ENCODE results near the gene IGSF9B. TPM values are rescaled to one million over a fixed set of nuclear protein-coding genes. Genes with fewer than 3 reads are reported as not detected.

Gene IGSF9B
- total RNA-seq, 4 donors from 2014 or later, result 6.6 to 15.0 (median 9.5) TPM

DNA sequence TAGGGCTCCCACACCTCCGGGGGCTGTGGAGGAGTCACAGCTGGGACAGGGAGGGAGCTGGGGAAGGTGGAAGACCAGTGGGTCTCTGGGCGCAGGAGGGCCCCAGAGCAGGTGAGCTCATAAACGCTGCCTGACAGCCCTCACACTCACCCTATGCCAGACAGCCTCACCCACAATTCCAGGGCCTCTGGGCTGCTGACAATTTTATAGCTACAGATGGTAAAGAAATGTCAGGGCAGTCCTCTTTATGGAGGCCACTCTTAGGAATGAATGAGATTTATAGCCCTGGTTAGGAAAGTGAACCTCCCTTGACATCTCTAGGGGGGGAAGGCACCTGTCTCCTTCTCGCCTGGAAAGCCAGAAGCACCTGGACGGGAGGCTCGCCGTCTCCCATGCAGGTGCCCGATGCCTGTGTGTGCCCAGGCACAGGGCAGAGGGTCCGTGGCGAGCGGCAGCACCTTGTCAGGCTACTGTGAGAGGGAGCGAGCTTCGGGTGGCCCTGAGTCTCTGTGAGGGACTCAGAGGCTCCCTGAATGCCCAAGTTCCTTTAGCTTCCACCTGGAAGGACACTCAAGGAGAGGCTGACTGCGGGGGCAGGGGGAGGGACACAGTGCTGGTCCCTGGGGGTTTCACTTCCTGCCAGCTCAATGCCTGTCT, 39.9 kb downstream of the IGSF9B start:
- Histone ChIP-seq H3K9me3 (no peaks in the 10 kb centered on the region), H3K27ac (no peak overlapping the region), H3K36me3 (peaks cover 9% of the 10 kb centered on the region), H3K4me1 (no peaks in the 10 kb centered on the region), H3K27me3 (peaks cover 18% of the 10 kb centered on the region), H3K4me3 (no peak overlapping the region)
- no peak for DNase-seq (ENCODE audit: low spot score in 2 of 2)
- TF ChIP-seq, protein P1, sequence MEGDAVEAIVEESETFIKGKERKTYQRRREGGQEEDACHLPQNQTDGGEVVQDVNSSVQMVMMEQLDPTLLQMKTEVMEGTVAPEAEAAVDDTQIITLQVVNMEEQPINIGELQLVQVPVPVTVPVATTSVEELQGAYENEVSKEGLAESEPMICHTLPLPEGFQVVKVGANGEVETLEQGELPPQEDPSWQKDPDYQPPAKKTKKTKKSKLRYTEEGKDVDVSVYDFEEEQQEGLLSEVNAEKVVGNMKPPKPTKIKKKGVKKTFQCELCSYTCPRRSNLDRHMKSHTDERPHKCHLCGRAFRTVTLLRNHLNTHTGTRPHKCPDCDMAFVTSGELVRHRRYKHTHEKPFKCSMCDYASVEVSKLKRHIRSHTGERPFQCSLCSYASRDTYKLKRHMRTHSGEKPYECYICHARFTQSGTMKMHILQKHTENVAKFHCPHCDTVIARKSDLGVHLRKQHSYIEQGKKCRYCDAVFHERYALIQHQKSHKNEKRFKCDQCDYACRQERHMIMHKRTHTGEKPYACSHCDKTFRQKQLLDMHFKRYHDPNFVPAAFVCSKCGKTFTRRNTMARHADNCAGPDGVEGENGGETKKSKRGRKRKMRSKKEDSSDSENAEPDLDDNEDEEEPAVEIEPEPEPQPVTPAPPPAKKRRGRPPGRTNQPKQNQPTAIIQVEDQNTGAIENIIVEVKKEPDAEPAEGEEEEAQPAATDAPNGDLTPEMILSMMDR (IDR thresholded peaks at IDR 0.05), result no peak
- WGBS, result 74% methylated on average over 8 of the region's 14 CpGs

DNA sequence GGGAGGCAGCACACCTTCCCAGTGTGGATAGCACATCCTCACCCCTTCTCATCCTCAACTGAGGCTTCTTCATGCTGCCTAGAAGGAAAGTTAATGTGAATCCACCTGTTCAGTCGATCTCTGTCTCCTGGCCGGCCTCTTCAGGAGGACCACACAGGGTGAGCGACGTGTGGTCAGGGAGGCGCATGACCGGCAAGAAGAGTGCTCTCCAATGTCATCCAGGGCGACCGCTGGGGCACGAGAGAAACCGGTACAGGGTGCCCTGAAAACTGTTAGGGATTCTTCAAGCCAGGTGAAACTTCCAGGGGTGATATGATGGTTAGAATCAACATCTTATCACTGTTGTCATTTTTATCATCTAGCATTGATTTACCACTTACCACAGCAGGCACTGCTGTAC, 43.0 kb downstream of the IGSF9B start:
- H3K4me3 ChIP-seq, result no peak overlapping the region
- no peaks in the 10 kb centered on the region for H3K36me3 ChIP-seq
- TF ChIP-seq POLR2AphosphoS5 (IDR thresholded peaks at IDR 0.05) (no peak), EP300 (IDR thresholded peaks at IDR 0.05) (no peak), POLR2A (IDR thresholded peaks at IDR 0.05) (no peak)
- TF ChIP-seq, protein P1 (IDR thresholded peaks at IDR 0.05), result no peak
- H3K27ac ChIP-seq, result no peak overlapping the region
- no peak for DNase-seq (ENCODE audit: low spot score in 2 of 2)
- WGBS, result 87% methylated on average over 10 of the region's 10 CpGs
- no peaks in the 10 kb centered on the region for H3K9me3 ChIP-seq
- peaks cover 9% of the 10 kb centered on the region for H3K27me3 ChIP-seq
- no peaks in the 10 kb centered on the region for H3K4me1 ChIP-seq

DNA sequence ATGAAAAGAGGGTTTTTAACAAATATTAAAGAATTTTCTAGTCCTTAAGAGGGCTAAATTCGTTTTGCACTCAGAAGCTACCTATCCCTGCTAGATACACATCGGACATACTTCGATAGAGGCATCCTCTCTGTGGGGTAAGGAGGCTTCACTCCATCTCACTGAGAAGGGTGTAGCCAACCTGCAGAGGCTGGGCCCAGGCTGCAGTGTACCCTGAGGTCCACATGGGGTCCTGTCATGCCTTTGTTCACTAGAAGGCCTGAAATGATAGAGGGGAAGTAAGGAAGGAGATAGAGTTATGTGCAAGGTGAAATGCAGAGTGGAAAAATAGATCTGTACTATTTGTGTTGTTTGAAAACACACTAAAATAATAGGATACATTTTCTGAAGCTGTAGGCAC, 45.6 kb downstream of the IGSF9B start:
- H3K4me3 ChIP-seq, result no peak overlapping the region
- TF ChIP-seq, protein P1 (IDR thresholded peaks at IDR 0.05), result no peak
- no peak for TF ChIP-seq EP300 (IDR thresholded peaks at IDR 0.05)
- no peak for TF ChIP-seq POLR2A (IDR thresholded peaks at IDR 0.05)
- no peak for TF ChIP-seq POLR2AphosphoS5 (IDR thresholded peaks at IDR 0.05)
- H3K9me3 ChIP-seq, result no peaks in the 10 kb centered on the region
- H3K36me3 ChIP-seq, result no peaks in the 10 kb centered on the region
- WGBS, result 80% methylated on average over 3 of the region's 3 CpGs
- no peaks in the 10 kb centered on the region for H3K4me1 ChIP-seq
- no peak overlapping the region for H3K27ac ChIP-seq
- H3K27me3 ChIP-seq, result no peaks in the 10 kb centered on the region
- no peak for DNase-seq (ENCODE audit: low spot score in 2 of 2)

DNA sequence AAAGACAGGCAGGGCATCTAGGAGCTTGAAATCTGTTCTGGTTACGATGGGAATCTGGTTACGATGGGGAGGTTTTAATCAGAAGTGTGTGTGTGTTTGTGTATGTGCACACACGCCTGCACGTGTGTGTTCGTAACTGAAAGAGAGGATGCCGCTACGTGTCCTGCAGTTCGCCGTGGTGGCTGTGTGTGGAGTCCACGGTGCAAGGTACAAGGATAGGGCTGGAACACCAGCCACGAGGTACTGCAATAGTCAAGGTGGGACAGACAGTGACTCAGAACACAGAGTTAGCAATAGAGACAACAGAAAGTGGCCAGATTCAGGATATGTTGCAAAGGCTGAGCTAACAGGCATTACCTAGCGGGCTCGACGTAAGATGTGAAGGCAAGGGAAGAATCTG, 46.7 kb downstream of the IGSF9B start:
- Histone ChIP-seq H3K27me3 (no peaks in the 10 kb centered on the region), H3K9me3 (no peaks in the 10 kb centered on the region), H3K4me3 (no peak overlapping the region), H3K36me3 (no peaks in the 10 kb centered on the region), H3K4me1 (no peaks in the 10 kb centered on the region), H3K27ac (no peak overlapping the region)
- WGBS, result 86% methylated on average over 14 of the region's 14 CpGs
- TF ChIP-seq, protein P1 (IDR thresholded peaks at IDR 0.05), result no peak
- TF ChIP-seq POLR2AphosphoS5 (IDR thresholded peaks at IDR 0.05), result no peak
- DNase-seq (ENCODE audit: low spot score in 2 of 2), result no peak

DNA sequence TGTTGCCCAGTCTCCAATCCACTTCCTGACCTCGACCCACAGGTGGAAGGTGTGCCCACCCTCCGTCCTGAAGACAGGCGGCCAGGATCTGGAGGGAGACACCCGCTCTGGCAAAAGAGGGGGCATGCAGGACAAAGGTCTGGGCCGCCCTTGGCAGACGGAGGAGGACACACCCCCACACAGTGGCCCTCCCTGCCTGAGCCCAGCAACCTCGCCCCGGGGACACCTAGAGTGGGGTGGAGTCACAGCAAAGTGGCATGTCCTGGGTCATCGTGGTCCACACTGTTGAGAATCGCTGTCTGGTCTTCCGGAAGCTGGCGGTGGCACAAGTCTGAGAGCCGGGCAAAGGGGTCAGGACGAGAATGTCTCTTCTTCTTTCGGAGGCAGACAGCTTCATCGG, 47.9 kb downstream of the IGSF9B start:
- no peaks in the 10 kb centered on the region for H3K27me3 ChIP-seq
- no peaks in the 10 kb centered on the region for H3K36me3 ChIP-seq
- no peaks in the 10 kb centered on the region for H3K4me1 ChIP-seq
- H3K27ac ChIP-seq, result no peak overlapping the region
- no peak for TF ChIP-seq POLR2A (IDR thresholded peaks at IDR 0.05)
- TF ChIP-seq, protein P1 (IDR thresholded peaks at IDR 0.05), result no peak
- no peak for TF ChIP-seq EP300 (IDR thresholded peaks at IDR 0.05)
- no peak for TF ChIP-seq POLR2AphosphoS5 (IDR thresholded peaks at IDR 0.05)
- no peak for DNase-seq (ENCODE audit: low spot score in 2 of 2)
- H3K9me3 ChIP-seq, result no peaks in the 10 kb centered on the region
- 90% methylated on average over 16 of the region's 16 CpGs for WGBS
- no peak overlapping the region for H3K4me3 ChIP-seq

Data from suprapubic skin (tissue), 4 donors.